Measurements from ENCODE around the gene FABP3. TPM values are rescaled to one million over a fixed set of nuclear protein-coding genes. Genes with fewer than 3 reads are reported as not detected.

FABP3 gene
- total RNA-seq, 1 experiment from 2014 or later, result not detected

DNA sequence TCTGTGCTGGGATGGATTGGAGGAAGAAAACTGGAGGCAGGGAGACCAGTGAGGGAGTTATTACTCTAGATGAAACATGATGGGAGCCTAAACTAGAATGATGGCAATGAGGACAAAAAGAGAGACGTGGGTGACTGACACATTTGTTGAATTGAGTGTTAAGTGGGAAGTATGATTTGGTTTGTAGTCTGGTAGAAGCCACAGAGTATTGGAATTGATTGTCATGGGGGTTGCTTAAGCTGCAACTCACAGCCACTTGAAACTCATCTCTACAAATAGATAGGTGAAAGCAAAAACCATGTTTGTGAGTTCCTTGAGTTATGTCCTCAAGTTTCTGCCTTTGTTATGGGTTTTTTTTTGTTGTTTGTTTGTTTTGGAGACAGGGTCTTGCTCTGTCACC, 28.4 kb downstream of the FABP3 start:
- no peak overlapping the region for H3K4me3 ChIP-seq
- ChIA-PET CTCF (no interaction called here), POLR2A (ENCODE audit: unreplicated experiment) (no interaction called here)
- no peaks in the 10 kb centered on the region for H3K79me2 ChIP-seq (ENCODE audit: low read depth)
- no TSS peak for BruUV-seq (replicated peaks)
- TF ChIP-seq, protein P1, sequence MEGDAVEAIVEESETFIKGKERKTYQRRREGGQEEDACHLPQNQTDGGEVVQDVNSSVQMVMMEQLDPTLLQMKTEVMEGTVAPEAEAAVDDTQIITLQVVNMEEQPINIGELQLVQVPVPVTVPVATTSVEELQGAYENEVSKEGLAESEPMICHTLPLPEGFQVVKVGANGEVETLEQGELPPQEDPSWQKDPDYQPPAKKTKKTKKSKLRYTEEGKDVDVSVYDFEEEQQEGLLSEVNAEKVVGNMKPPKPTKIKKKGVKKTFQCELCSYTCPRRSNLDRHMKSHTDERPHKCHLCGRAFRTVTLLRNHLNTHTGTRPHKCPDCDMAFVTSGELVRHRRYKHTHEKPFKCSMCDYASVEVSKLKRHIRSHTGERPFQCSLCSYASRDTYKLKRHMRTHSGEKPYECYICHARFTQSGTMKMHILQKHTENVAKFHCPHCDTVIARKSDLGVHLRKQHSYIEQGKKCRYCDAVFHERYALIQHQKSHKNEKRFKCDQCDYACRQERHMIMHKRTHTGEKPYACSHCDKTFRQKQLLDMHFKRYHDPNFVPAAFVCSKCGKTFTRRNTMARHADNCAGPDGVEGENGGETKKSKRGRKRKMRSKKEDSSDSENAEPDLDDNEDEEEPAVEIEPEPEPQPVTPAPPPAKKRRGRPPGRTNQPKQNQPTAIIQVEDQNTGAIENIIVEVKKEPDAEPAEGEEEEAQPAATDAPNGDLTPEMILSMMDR (conservative IDR thresholded peaks at IDR 0.05), result no peak
- TF ChIP-seq EZH2 (IDR thresholded peaks at IDR 0.05; ENCODE audit: low read depth), result no peak
- H3F3A ChIP-seq (ENCODE audit: insufficient read depth, low read depth), result no peaks in the 10 kb centered on the region
- no peak overlapping the region for H3K27ac ChIP-seq
- H3K9me2 ChIP-seq (ENCODE audit: insufficient read depth), result no peaks in the 10 kb centered on the region
- H3K4me1 ChIP-seq (replicated peaks; ENCODE audit: insufficient read depth), result no peaks in the 10 kb centered on the region
- intact Hi-C loops (cut with micrococcal nuclease; ENCODE audit: unreplicated experiment), result no loop called here
- no peaks in the 10 kb centered on the region for H3K9me3 ChIP-seq (ENCODE audit: insufficient read depth, low read depth)
- no peaks in the 10 kb centered on the region for H4K20me1 ChIP-seq (ENCODE audit: insufficient read depth)
- no peak for DNase-seq
- H3K36me3 ChIP-seq (ENCODE audit: low read depth), result no peaks in the 10 kb centered on the region
- H3K4me2 ChIP-seq, result no peak overlapping the region
- no peaks in the 10 kb centered on the region for H3K27me3 ChIP-seq (ENCODE audit: insufficient read depth, low read depth)
- H2AFZ ChIP-seq, result no peak overlapping the region

DNA sequence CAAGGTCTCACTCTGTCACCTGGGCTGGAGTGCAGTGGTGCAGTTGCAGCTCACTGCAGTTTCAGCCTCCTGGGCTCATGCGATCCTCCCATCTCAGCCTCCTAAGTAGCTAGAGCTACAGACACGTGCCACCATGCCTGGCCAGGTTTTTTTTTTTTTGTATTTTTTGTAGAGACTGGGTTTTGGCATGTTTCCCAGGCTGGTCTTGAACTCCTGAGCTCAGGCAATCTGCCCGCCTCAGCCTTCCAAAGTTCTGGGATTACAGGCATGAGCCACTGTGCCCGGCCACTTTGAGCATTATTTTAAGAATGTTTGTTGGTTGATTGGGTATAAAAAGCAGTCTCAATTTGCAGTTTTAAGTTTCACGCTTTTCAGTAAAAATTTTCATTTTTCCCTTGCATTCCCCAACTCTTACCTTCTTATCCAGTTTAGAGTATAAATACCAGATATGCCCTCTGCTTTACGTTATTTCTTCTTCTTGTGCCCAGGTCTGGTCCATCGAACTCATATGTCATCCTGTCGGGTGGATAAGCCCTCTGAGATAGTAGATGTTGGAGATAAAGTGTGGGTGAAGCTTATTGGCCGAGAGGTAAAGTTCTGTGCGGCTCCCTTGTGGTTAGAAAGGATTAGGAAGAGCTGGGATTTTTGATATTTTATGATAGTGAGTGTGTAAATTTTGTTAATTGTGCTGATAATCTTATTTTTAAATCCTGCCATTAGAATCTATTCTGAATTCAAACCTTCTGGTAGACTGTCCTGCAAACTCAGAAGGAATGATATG, 36.0 kb downstream of the FABP3 start:
- Histone ChIP-seq H3K79me2 (ENCODE audit: low read depth) (no peaks in the 10 kb centered on the region), H3K4me2 (no peak overlapping the region), H3K4me3 (no peak overlapping the region), H4K20me1 (ENCODE audit: insufficient read depth) (no peaks in the 10 kb centered on the region), H2AFZ (no peak overlapping the region), H3K36me3 (ENCODE audit: low read depth) (no peaks in the 10 kb centered on the region), H3K9me2 (ENCODE audit: insufficient read depth) (no peaks in the 10 kb centered on the region), H3K27ac (no peak overlapping the region), H3K4me1 (replicated peaks; ENCODE audit: insufficient read depth) (no peaks in the 10 kb centered on the region), H3F3A (ENCODE audit: insufficient read depth, low read depth) (no peaks in the 10 kb centered on the region), H3K9me3 (ENCODE audit: insufficient read depth, low read depth) (no peaks in the 10 kb centered on the region), H3K27me3 (ENCODE audit: insufficient read depth, low read depth) (no peaks in the 10 kb centered on the region)
- intact Hi-C loops (cut with micrococcal nuclease; ENCODE audit: unreplicated experiment), result no loop called here
- CTCF ChIA-PET, result interaction anchor here (0.6 kb wide), 1 partner anchor 134 kb away, joined by 3 read pairs; no protein-coding TSS in a partner anchor
- POLR2A ChIA-PET (ENCODE audit: unreplicated experiment), result no interaction called here
- TF ChIP-seq, protein P1 (conservative IDR thresholded peaks at IDR 0.05), result no peak
- no peak for TF ChIP-seq EZH2 (IDR thresholded peaks at IDR 0.05; ENCODE audit: low read depth)
- no TSS peak for BruUV-seq (replicated peaks)
- DNase-seq, result no peak

DNA sequence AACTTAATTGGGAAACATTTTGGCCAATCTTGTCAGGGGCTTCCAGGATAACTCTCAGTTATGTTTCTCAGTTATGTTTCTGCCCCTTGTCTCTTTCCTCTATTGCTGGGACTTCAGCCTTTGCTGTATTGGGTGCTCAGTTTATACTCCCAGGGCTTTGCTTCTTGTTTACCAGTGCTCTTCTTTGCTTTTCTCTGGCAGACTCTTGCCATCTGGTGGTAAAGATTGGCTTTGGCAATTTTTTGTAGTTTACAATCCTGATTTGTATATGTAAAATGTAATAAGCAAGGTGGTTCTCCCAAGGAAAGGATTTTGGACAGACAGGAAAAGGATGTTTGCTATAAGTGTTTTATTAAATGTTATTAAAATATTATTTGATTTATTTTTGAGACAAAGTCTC, 37.9 kb downstream of the FABP3 start:
- CTCF ChIA-PET, result no interaction called here
- intact Hi-C loops (cut with micrococcal nuclease; ENCODE audit: unreplicated experiment), result loop anchor here (2.0 kb wide), 1 partner anchor 150 kb away; no protein-coding TSS in a partner anchor

More for the DNA sequence above, 37.9 kb downstream of the FABP3 start:
- Histone ChIP-seq H3K4me1 (replicated peaks; ENCODE audit: insufficient read depth) (no peaks in the 10 kb centered on the region), H3K27me3 (ENCODE audit: insufficient read depth, low read depth) (no peaks in the 10 kb centered on the region), H3K9me2 (ENCODE audit: insufficient read depth) (no peaks in the 10 kb centered on the region), H3K27ac (no peak overlapping the region), H3K4me2 (no peak overlapping the region), H3K9me3 (ENCODE audit: insufficient read depth, low read depth) (no peaks in the 10 kb centered on the region), H4K20me1 (ENCODE audit: insufficient read depth) (no peaks in the 10 kb centered on the region), H2AFZ (no peak overlapping the region), H3K4me3 (no peak overlapping the region), H3K79me2 (ENCODE audit: low read depth) (no peaks in the 10 kb centered on the region), H3F3A (ENCODE audit: insufficient read depth, low read depth) (no peaks in the 10 kb centered on the region), H3K36me3 (ENCODE audit: low read depth) (no peaks in the 10 kb centered on the region)
- TF ChIP-seq, protein P1 (conservative IDR thresholded peaks at IDR 0.05), result peak; percentile 54
- TF ChIP-seq EZH2 (IDR thresholded peaks at IDR 0.05; ENCODE audit: low read depth), result no peak
- no peak for DNase-seq
- POLR2A ChIA-PET (ENCODE audit: unreplicated experiment), result no interaction called here
- no TSS peak for BruUV-seq (replicated peaks)

All from PC-9 (cell line).